ENCODE data around the gene KIF27. TPM values are rescaled to one million over a fixed set of nuclear protein-coding genes. Genes with fewer than 3 reads are reported as not detected.

KIF27 gene
- total and polyA plus RNA-seq, 2 donors (not counting 1 experiment from before 2014, with no cell fraction given), result 1.00 to 4.8 TPM

- H2AFZ ChIP-seq (ENCODE audit: low read length), result no peak overlapping the region
- H3K27ac ChIP-seq (ENCODE audit: insufficient read depth, low read length), result no peak overlapping the region
- H3K79me2 ChIP-seq (ENCODE audit: control insufficient read depth, insufficient read depth, low read length), result no peaks in the 10 kb centered on the region
- H3K27me3 ChIP-seq (ENCODE audit: control insufficient read depth, insufficient read depth, low read length), result no peaks in the 10 kb centered on the region
- H4K20me1 ChIP-seq (ENCODE audit: control insufficient read depth, extremely low read depth, insufficient read depth, low read length), result no peaks in the 10 kb centered on the region
- no peak overlapping the region for H3K9ac ChIP-seq (ENCODE audit: insufficient read depth, low read length)
- no peaks in the 10 kb centered on the region for H3K9me3 ChIP-seq (ENCODE audit: control insufficient read depth, insufficient read depth, low read depth, low read length)
- H3K4me1 ChIP-seq (ENCODE audit: control insufficient read depth, extremely low read depth, insufficient read depth, low read length), result peaks cover 9% of the 10 kb centered on the region
- H3K4me3 ChIP-seq (replicated peaks in 1 of 4; ENCODE audit: control extremely low read depth in 1 of 4, insufficient read depth in 1 of 4, low read depth in 3 of 4, low read length in 4 of 4), result no peak overlapping the region
- no peaks in the 10 kb centered on the region for H3K36me3 ChIP-seq (ENCODE audit: control insufficient read depth, insufficient read depth, low read length)
- TF ChIP-seq CTCF (conservative IDR thresholded peaks at IDR 0.05 in 1 of 2, IDR thresholded peaks at IDR 0.05 in 1 of 2; ENCODE audit: low read depth in 1 of 2, low read length in 2 of 2) (no peak), EZH2 (IDR thresholded peaks at IDR 0.05; ENCODE audit: low read length, missing control alignments) (no peak)
- peak; percentile 27 to 68 for DNase-seq (ENCODE audit: low read depth in 2 of 2)
- H3K4me2 ChIP-seq (ENCODE audit: extremely low read depth, insufficient read depth, low read length), result no peak overlapping the region
Observed at GRCh38 chr9:83934569-83935275, 13.5 kb upstream of the KIF27 start.

- Histone ChIP-seq H3K27me3 (ENCODE audit: control insufficient read depth, insufficient read depth, low read length) (no peaks in the 10 kb centered on the region), H3K27ac (ENCODE audit: insufficient read depth, low read length) (no peak overlapping the region), H3K9me3 (ENCODE audit: control insufficient read depth, insufficient read depth, low read depth, low read length) (no peaks in the 10 kb centered on the region), H3K4me3 (replicated peaks in 1 of 4; ENCODE audit: control extremely low read depth in 1 of 4, insufficient read depth in 1 of 4, low read depth in 3 of 4, low read length in 4 of 4) (no peak overlapping the region), H3K79me2 (ENCODE audit: control insufficient read depth, insufficient read depth, low read length) (no peaks in the 10 kb centered on the region), H3K9ac (ENCODE audit: insufficient read depth, low read length) (no peak overlapping the region), H2AFZ (ENCODE audit: low read length) (no peak overlapping the region), H4K20me1 (ENCODE audit: control insufficient read depth, extremely low read depth, insufficient read depth, low read length) (no peaks in the 10 kb centered on the region), H3K36me3 (ENCODE audit: control insufficient read depth, insufficient read depth, low read length) (no peaks in the 10 kb centered on the region), H3K4me2 (ENCODE audit: extremely low read depth, insufficient read depth, low read length) (no peak overlapping the region), H3K4me1 (ENCODE audit: control insufficient read depth, extremely low read depth, insufficient read depth, low read length) (peaks cover 9% of the 10 kb centered on the region)
- TF ChIP-seq EZH2 (IDR thresholded peaks at IDR 0.05; ENCODE audit: low read length, missing control alignments) (no peak), CTCF (conservative IDR thresholded peaks at IDR 0.05 in 1 of 2, IDR thresholded peaks at IDR 0.05 in 1 of 2; ENCODE audit: low read depth in 1 of 2, low read length in 2 of 2) (no peak)
- DNase-seq (ENCODE audit: low read depth in 2 of 2), result peak in 1 of 2 donors; percentile 81
Observed at GRCh38 chr9:83933790-83934189, 12.6 kb upstream of the KIF27 start.

- Histone ChIP-seq H3K27me3 (ENCODE audit: control insufficient read depth, insufficient read depth, low read length) (no peaks in the 10 kb centered on the region), H3K4me2 (ENCODE audit: extremely low read depth, insufficient read depth, low read length) (no peak overlapping the region), H3K36me3 (ENCODE audit: control insufficient read depth, insufficient read depth, low read length) (no peaks in the 10 kb centered on the region), H3K4me3 (replicated peaks in 1 of 4; ENCODE audit: control extremely low read depth in 1 of 4, insufficient read depth in 1 of 4, low read depth in 3 of 4, low read length in 4 of 4) (no peak overlapping the region), H3K9me3 (ENCODE audit: control insufficient read depth, insufficient read depth, low read depth, low read length) (no peaks in the 10 kb centered on the region), H3K27ac (ENCODE audit: insufficient read depth, low read length) (no peak overlapping the region), H3K4me1 (ENCODE audit: control insufficient read depth, extremely low read depth, insufficient read depth, low read length) (peaks cover 9% of the 10 kb centered on the region), H3K9ac (ENCODE audit: insufficient read depth, low read length) (no peak overlapping the region), H3K79me2 (ENCODE audit: control insufficient read depth, insufficient read depth, low read length) (no peaks in the 10 kb centered on the region), H2AFZ (ENCODE audit: low read length) (no peak overlapping the region), H4K20me1 (ENCODE audit: control insufficient read depth, extremely low read depth, insufficient read depth, low read length) (no peaks in the 10 kb centered on the region)
- no peak for DNase-seq (ENCODE audit: low read depth in 2 of 2)
- TF ChIP-seq EZH2 (IDR thresholded peaks at IDR 0.05; ENCODE audit: low read length, missing control alignments) (no peak), CTCF (conservative IDR thresholded peaks at IDR 0.05 in 1 of 2, IDR thresholded peaks at IDR 0.05 in 1 of 2; ENCODE audit: low read depth in 1 of 2, low read length in 2 of 2) (no peak)
Observed at GRCh38 chr9:83932851-83933250, 11.6 kb upstream of the KIF27 start.
